K562 (cell line): Measurements from ENCODE around the gene TMC1. TPM values are rescaled to one million over a fixed set of nuclear protein-coding genes. Genes with fewer than 3 reads are reported as not detected.

Experiments used
- ADNP ChIP-seq: fragments of 200-800 bp; sonication (Bioruptor generic); IDR thresholded peaks from 2 replicates; pipeline ENCODE4 v1.6.1; 2016; ENCODE audit warnings: missing genetic modification characterization, missing compliant biosample characterization
- KHSRP ChIP-seq: fragments of 450-650 bp; IDR thresholded peaks from 2 replicates; pipeline ENCODE4 v1.6.1; 2017
- NBN ChIP-seq: fragments of 450-650 bp; IDR thresholded peaks from 2 replicates; pipeline ENCODE4 v1.6.1; 2016; ENCODE audit warnings: low read depth, mild to moderate bottlenecking
- NUFIP1 ChIP-seq: fragments of 450-650 bp; IDR thresholded peaks from 2 replicates; pipeline ENCODE4 v1.6.1; 2018; ENCODE audit not compliant: partially characterized antibody
- PATZ1 ChIP-seq: fragments of 250-450 bp; sonication (Bioruptor Pico); IDR thresholded peaks from 2 replicates; pipeline ENCODE4 v1.5.0; 2020; ENCODE audit warnings: mild to moderate bottlenecking, borderline replicate concordance
- RCOR1 ChIP-seq, 2 experiments: IDR thresholded peaks; 2 replicates each; pipeline ENCODE4 v1.6.1; 2012; ENCODE audit warnings: low read depth in 2 of 2, low read length in 2 of 2, borderline replicate concordance in 1 of 2, improper control_type of control experiment in 1 of 2
- RREB1 ChIP-seq: fragments of 250-450 bp; sonication (Bioruptor Pico); IDR thresholded peaks from 2 replicates; pipeline ENCODE4 v1.4.0; 2020
- SIN3A ChIP-seq, 2 experiments: fragments of 150-350 bp in 1 of 2; IDR thresholded peaks; 2 replicates each; pipeline ENCODE4 v1.6.1; 2011 to 2016; ENCODE audit warnings: borderline replicate concordance in 2 of 2, low read depth in 2 of 2, low read length in 2 of 2, mild to moderate bottlenecking in 2 of 2, moderate library complexity in 2 of 2; ENCODE audit not compliant: control insufficient read depth in 1 of 2
- ZFPM2 ChIP-seq: fragments of 250-450 bp; sonication (Bioruptor Pico); IDR thresholded peaks from 2 replicates; pipeline ENCODE4 v1.5.1; 2022; ENCODE audit warnings: mild to moderate bottlenecking
- ZNF316 ChIP-seq: fragments of 450-650 bp; IDR thresholded peaks from 2 replicates; pipeline ENCODE4 v1.6.1; 2016
- ZNF41 ChIP-seq: fragments of 250-450 bp; sonication (Bioruptor Pico); conservative IDR thresholded peaks from 2 replicates; pipeline ENCODE4 v1.4.0; 2020; ENCODE audit warnings: mild to moderate bottlenecking
- ZNF644 ChIP-seq: fragments of 200-800 bp; sonication (Bioruptor generic); IDR thresholded peaks from 2 replicates; pipeline ENCODE4 v1.6.1; 2016; ENCODE audit warnings: low read depth, missing genetic modification characterization, missing compliant biosample characterization
- ZNF79 ChIP-seq: fragments of 250-450 bp; sonication (Bioruptor Pico); IDR thresholded peaks from 2 replicates; pipeline ENCODE4 v1.4.0; 2020; ENCODE audit warnings: low read depth, mild to moderate bottlenecking, moderate library complexity
- polyA plus RNA-seq, 8 experiments: library from polyadenylated mRNA; depleted of rRNA in 4 of 8; stranded (reverse) in 5 of 8; unstranded in 3 of 8; fragments of >200 nt; fragmentation: Nextera tagmentation in 2 of 8; fragmentation: Illumina TruSeq in 1 of 8; extraction: Ambion mirVana in 2 of 8; extraction: Trizol in 1 of 8; gene quantifications; 2 replicates each; pipeline versions ENCODE4 v1.2.1 to v1.2.3, GENCODE V29; 2011 to 2014; ENCODE audit warnings: inconsistent platforms in 1 of 8, missing spikeins in 1 of 8
- total RNA-seq, 7 experiments: library from RNA; depleted of rRNA in 6 of 7; stranded (reverse); fragments of >200 nt in 6 of 7; fragmentation: Illumina TruSeq in 2 of 7; extraction: Trizol in 2 of 7; gene quantifications; 2 replicates each; pipeline versions ENCODE4 v1.2.1 to v1.2.3, GENCODE V29; 2011 to 2021; ENCODE audit warnings: low replicate concordance in 1 of 7
- TF ChIP-seq, protein P1 (sequence below): fragments of 200-400 bp; formaldehyde crosslinking; IDR thresholded peaks from 2 replicates; pipeline ENCODE4 v1.6.1; 2017; ENCODE audit warnings: mild to moderate bottlenecking, low read depth, low read length, moderate library complexity
- TF ChIP-seq, protein P2 (sequence below), 2 experiments: IDR thresholded peaks; 2 replicates each; pipeline ENCODE4 v1.6.1; 2011; ENCODE audit warnings: borderline replicate concordance in 1 of 2, control low read depth in 1 of 2, low read depth in 1 of 2, low read length in 1 of 2, mild to moderate bottlenecking in 1 of 2, mixed read lengths in 1 of 2, moderate library complexity in 1 of 2; ENCODE audit not compliant: insufficient read depth in 1 of 2, insufficient read length in 1 of 2, poor library complexity in 1 of 2, severe bottlenecking in 1 of 2; ENCODE audit errors: extremely low read depth in 1 of 2

The TMC1 gene
- total and polyA plus RNA-seq, 9 of the 15 experiments (the other 6 are each of a cell fraction or from before 2014, with no cell fraction given) = 0.10 to 0.15 TPM; not detected in 7

GRCh38 chr9:72858089-72858912 is 336.9 kb downstream of the TMC1 start (continued):
- TF ChIP-seq RREB1 (CRISPR knock-in tag) (no peak), RCOR1 (IDR thresholded peaks at IDR 0.05; ENCODE audit: borderline replicate concordance in 1 of 2, low read depth in 2 of 2, low read length in 2 of 2) (no peak), SIN3A (IDR thresholded peaks at IDR 0.05; ENCODE audit: borderline replicate concordance in 2 of 2, control insufficient read depth in 1 of 2, low read depth in 2 of 2, low read length in 2 of 2) (no peak), ZNF79 (CRISPR knock-in tag) (no peak), ZNF41 (CRISPR knock-in tag) (no peak), NUFIP1 (no peak), KHSRP (no peak), PATZ1 (CRISPR knock-in tag) (no peak), ZFPM2 (no peak), ZNF644 (tag) (0 out of 2 replicates have a peak, but pooled peaks have one; percentile 64), ADNP (tag) (no peak), ZNF316 (peak; percentile 84), NBN (no peak)
- TF ChIP-seq, protein P1, sequence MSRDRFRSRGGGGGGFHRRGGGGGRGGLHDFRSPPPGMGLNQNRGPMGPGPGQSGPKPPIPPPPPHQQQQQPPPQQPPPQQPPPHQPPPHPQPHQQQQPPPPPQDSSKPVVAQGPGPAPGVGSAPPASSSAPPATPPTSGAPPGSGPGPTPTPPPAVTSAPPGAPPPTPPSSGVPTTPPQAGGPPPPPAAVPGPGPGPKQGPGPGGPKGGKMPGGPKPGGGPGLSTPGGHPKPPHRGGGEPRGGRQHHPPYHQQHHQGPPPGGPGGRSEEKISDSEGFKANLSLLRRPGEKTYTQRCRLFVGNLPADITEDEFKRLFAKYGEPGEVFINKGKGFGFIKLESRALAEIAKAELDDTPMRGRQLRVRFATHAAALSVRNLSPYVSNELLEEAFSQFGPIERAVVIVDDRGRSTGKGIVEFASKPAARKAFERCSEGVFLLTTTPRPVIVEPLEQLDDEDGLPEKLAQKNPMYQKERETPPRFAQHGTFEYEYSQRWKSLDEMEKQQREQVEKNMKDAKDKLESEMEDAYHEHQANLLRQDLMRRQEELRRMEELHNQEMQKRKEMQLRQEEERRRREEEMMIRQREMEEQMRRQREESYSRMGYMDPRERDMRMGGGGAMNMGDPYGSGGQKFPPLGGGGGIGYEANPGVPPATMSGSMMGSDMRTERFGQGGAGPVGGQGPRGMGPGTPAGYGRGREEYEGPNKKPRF = no peak
- TF ChIP-seq, protein P2, sequence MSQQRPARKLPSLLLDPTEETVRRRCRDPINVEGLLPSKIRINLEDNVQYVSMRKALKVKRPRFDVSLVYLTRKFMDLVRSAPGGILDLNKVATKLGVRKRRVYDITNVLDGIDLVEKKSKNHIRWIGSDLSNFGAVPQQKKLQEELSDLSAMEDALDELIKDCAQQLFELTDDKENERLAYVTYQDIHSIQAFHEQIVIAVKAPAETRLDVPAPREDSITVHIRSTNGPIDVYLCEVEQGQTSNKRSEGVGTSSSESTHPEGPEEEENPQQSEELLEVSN (IDR thresholded peaks at IDR 0.05; ENCODE audit: borderline replicate concordance in 1 of 2, extremely low read depth in 1 of 2, insufficient read depth in 1 of 2, insufficient read length in 1 of 2, low read depth in 1 of 2, low read length in 1 of 2, poor library complexity in 1 of 2, severe bottlenecking in 1 of 2) = peak in 1 of 2 experiments; percentile 51
